Transverse colon (tissue), 4 donors: ENCODE measurements around the gene MRPL54.

Source experiments
- CTCF ChIP-seq, 5 experiments: fragments of 200-600 bp in 3 of 5; fragments of 450-650 bp in 2 of 5; sonication (generic) in 3 of 5; IDR thresholded peaks; 1 replicate in 2 of 5; 2 replicates in 3 of 5; pipeline ENCODE4 v1.5.1; 2016 to 2017; ENCODE audit warnings: antibody characterized with exemption in 5 of 5, inconsistent platforms in 3 of 5, mild to moderate bottlenecking in 2 of 5, moderate library complexity in 1 of 5
- POLR2A ChIP-seq: fragments of 450-650 bp; IDR thresholded peaks from one replicate; pipeline ENCODE4 v1.6.1; 2016; ENCODE audit warnings: antibody characterized with exemption, mild to moderate bottlenecking, moderate library complexity
- POLR2AphosphoS5 ChIP-seq, 3 donors: sonication (generic); formaldehyde crosslinking; IDR thresholded peaks; one replicate each; pipeline ENCODE4 v1.6.1; 2016; ENCODE audit warnings: antibody characterized with exemption in 3 of 3

- no peak for TF ChIP-seq CTCF (IDR thresholded peaks at IDR 0.05)
- TF ChIP-seq POLR2A: no peak
- TF ChIP-seq POLR2AphosphoS5 (IDR thresholded peaks at IDR 0.05): no peak
Observed at GRCh38 chr19:3784607-3785450, 22.3 kb downstream of the MRPL54 start.
